Karpas-422 (cell line): ENCODE results near the gene GSDME. TPM values are rescaled to one million over a fixed set of nuclear protein-coding genes. Genes with fewer than 3 reads are reported as not detected.

ENCODE experiments used
- DNase-seq: peaks from one replicate; pipeline ENCODE4 v3.0.0-alpha.2; 2015
- H2AFZ ChIP-seq: fragments of 200-600 bp; sonication (generic); 2 replicates; pipeline ENCODE4 v1.6.1; 2014; ENCODE audit warnings: antibody characterized with exemption, low read length, mixed read lengths
- H3K27ac ChIP-seq: fragments of 200-600 bp; sonication (generic); 2 replicates; pipeline ENCODE4 v1.5.1; 2014; ENCODE audit warnings: mild to moderate bottlenecking, low read length, moderate library complexity
- H3K27me3 ChIP-seq: fragments of 200-600 bp; sonication (generic); 2 replicates; pipeline ENCODE4 v1.6.1; 2014; ENCODE audit warnings: low read length, mixed read lengths
- H3K36me3 ChIP-seq: fragments of 200-600 bp; sonication (generic); 2 replicates; pipeline ENCODE4 v1.6.1; 2014; ENCODE audit warnings: low read length, mixed read lengths; ENCODE audit not compliant: insufficient read depth
- H3K4me1 ChIP-seq: fragments of 200-600 bp; sonication (generic); 2 replicates; pipeline ENCODE4 v1.6.1; 2014; ENCODE audit warnings: mild to moderate bottlenecking, low read length, mixed read lengths
- H3K4me2 ChIP-seq: fragments of 200-600 bp; sonication (generic); 2 replicates; pipeline ENCODE4 v1.6.1; 2014; ENCODE audit warnings: low read length, low read depth, mild to moderate bottlenecking; ENCODE audit not compliant: poor library complexity, severe bottlenecking
- H3K4me3 ChIP-seq: fragments of 200-600 bp; sonication (generic); 2 replicates; pipeline ENCODE4 v1.5.1; 2014; ENCODE audit warnings: mild to moderate bottlenecking, antibody characterized with exemption, low read length, mixed read lengths
- H3K79me2 ChIP-seq: fragments of 200-600 bp; sonication (generic); 2 replicates; pipeline ENCODE4 v1.6.1; 2014; ENCODE audit warnings: mild to moderate bottlenecking, low read length, mixed read lengths
- H3K9ac ChIP-seq: fragments of 200-600 bp; sonication (generic); 2 replicates; pipeline ENCODE4 v1.6.0; 2014; ENCODE audit warnings: low read length
- H3K9me2 ChIP-seq: fragments of 200-600 bp; sonication (generic), shearing (Covaris generic); replicated peaks from 2 replicates; pipeline ENCODE4 v1.6.0; 2014; ENCODE audit warnings: mild to moderate bottlenecking, low read length, moderate library complexity; ENCODE audit not compliant: insufficient read depth
- H3K9me3 ChIP-seq: fragments of 300-700, 200-600 bp; sonication (generic); 2 replicates; pipeline ENCODE4 v1.6.1; 2014; ENCODE audit warnings: low read length, mixed read lengths
- H4K20me1 ChIP-seq: fragments of 200-600 bp; sonication (generic); 2 replicates; pipeline ENCODE4 v1.6.1; 2014; ENCODE audit warnings: mild to moderate bottlenecking, antibody characterized with exemption, low read length, low read depth; ENCODE audit not compliant: insufficient read depth
- total RNA-seq: library from RNA; depleted of rRNA; stranded (reverse); fragments of >200 nt; shearing (Covaris generic); gene quantifications from 2 replicates; pipeline ENCODE4 v1.2.3, GENCODE V29; 2014; ENCODE audit warnings: low replicate concordance

GSDME gene
- total RNA-seq, 1 experiment from 2014 or later = 6.0 TPM

GRCh38 chr7:24755541-24756407, 1.5 kb downstream of the GSDME start:
- Histone ChIP-seq H2AFZ (no peak overlapping the region), H3K9me3 (no peaks in the 10 kb centered on the region; the same call in 1 of the 2 replicates), H3K9ac (no peak overlapping the region), H3K4me3 (no peak overlapping the region), H3K4me1 (no peaks in the 10 kb centered on the region), H3K9me2 (no peaks in the 10 kb centered on the region), H3K79me2 (no peaks in the 10 kb centered on the region), H4K20me1 (no peaks in the 10 kb centered on the region), H3K36me3 (peaks cover 11% of the 10 kb centered on the region), H3K27me3 (no peaks in the 10 kb centered on the region), H3K27ac (no peak overlapping the region), H3K4me2 (no peak overlapping the region)
- no peak for DNase-seq

- no peak overlapping the region for H3K27ac ChIP-seq
- no peak overlapping the region for H3K4me2 ChIP-seq
- no peaks in the 10 kb centered on the region for H3K79me2 ChIP-seq
Observed at GRCh38 chr7:24754906-24755506, 2.3 kb downstream of the GSDME start.

GRCh38 chr7:24752073-24752800, 5.0 kb downstream of the GSDME start:
- DNase-seq = no peak
- no peak overlapping the region for H3K4me2 ChIP-seq
- H4K20me1 ChIP-seq = no peaks in the 10 kb centered on the region
- H3K9me3 ChIP-seq = no peaks in the 10 kb centered on the region
- no peak overlapping the region for H3K4me3 ChIP-seq
- H2AFZ ChIP-seq = no peak overlapping the region
- no peak overlapping the region for H3K9ac ChIP-seq
- no peaks in the 10 kb centered on the region for H3K27me3 ChIP-seq
- H3K36me3 ChIP-seq = no peaks in the 10 kb centered on the region
- no peak overlapping the region for H3K27ac ChIP-seq
- H3K9me2 ChIP-seq = no peaks in the 10 kb centered on the region
- no peaks in the 10 kb centered on the region for H3K4me1 ChIP-seq
- H3K79me2 ChIP-seq = no peaks in the 10 kb centered on the region

More at GRCh38 chr7:24754906-24755506, 2.3 kb downstream of the GSDME start:
- no peak overlapping the region for H2AFZ ChIP-seq
- H3K4me3 ChIP-seq = no peak overlapping the region
- H4K20me1 ChIP-seq = no peaks in the 10 kb centered on the region
- H3K27me3 ChIP-seq = no peaks in the 10 kb centered on the region
- peaks cover 4% of the 10 kb centered on the region; the same call in 1 of the 2 replicates for H3K36me3 ChIP-seq
- no peak overlapping the region for H3K9ac ChIP-seq
- no peaks in the 10 kb centered on the region for H3K9me2 ChIP-seq
- H3K4me1 ChIP-seq = no peaks in the 10 kb centered on the region
- DNase-seq = no peak
- no peaks in the 10 kb centered on the region for H3K9me3 ChIP-seq

- no peaks in the 10 kb centered on the region for H3K36me3 ChIP-seq
- no peak overlapping the region for H3K9ac ChIP-seq
- no peak overlapping the region for H3K4me3 ChIP-seq
- H4K20me1 ChIP-seq = no peaks in the 10 kb centered on the region
- no peaks in the 10 kb centered on the region for H3K79me2 ChIP-seq
- no peak overlapping the region for H3K4me2 ChIP-seq
- DNase-seq = no peak
- H3K9me2 ChIP-seq = no peaks in the 10 kb centered on the region
- H3K9me3 ChIP-seq = no peaks in the 10 kb centered on the region
- no peak overlapping the region for H2AFZ ChIP-seq
- H3K27me3 ChIP-seq = no peaks in the 10 kb centered on the region
- H3K4me1 ChIP-seq = no peaks in the 10 kb centered on the region
- no peak overlapping the region for H3K27ac ChIP-seq
Observed at GRCh38 chr7:24751484-24751883, 5.8 kb downstream of the GSDME start.

GRCh38 chr7:24750441-24751055, 6.7 kb downstream of the GSDME start:
- Histone ChIP-seq H4K20me1 (no peaks in the 10 kb centered on the region), H3K4me3 (no peak overlapping the region), H3K9me2 (no peaks in the 10 kb centered on the region), H3K79me2 (no peaks in the 10 kb centered on the region), H3K9ac (no peak overlapping the region), H3K9me3 (no peaks in the 10 kb centered on the region), H3K27me3 (no peaks in the 10 kb centered on the region), H3K4me2 (no peak overlapping the region), H3K36me3 (no peaks in the 10 kb centered on the region), H2AFZ (no peak overlapping the region), H3K27ac (no peak overlapping the region), H3K4me1 (no peaks in the 10 kb centered on the region)
- DNase-seq = no peak

- Histone ChIP-seq H3K79me2 (no peaks in the 10 kb centered on the region), H2AFZ (no peak overlapping the region), H3K27me3 (no peaks in the 10 kb centered on the region), H3K9ac (no peak overlapping the region), H3K36me3 (no peaks in the 10 kb centered on the region; the same call in 1 of the 2 replicates), H3K27ac (no peak overlapping the region), H3K9me2 (no peaks in the 10 kb centered on the region), H3K4me2 (no peak overlapping the region), H3K9me3 (no peaks in the 10 kb centered on the region), H3K4me3 (no peak overlapping the region), H4K20me1 (no peaks in the 10 kb centered on the region), H3K4me1 (no peaks in the 10 kb centered on the region)
- no peak for DNase-seq
Observed at GRCh38 chr7:24748521-24748920, 8.7 kb downstream of the GSDME start.

GRCh38 chr7:24745355-24745754, 11.9 kb downstream of the GSDME start:
- H2AFZ ChIP-seq = no peak overlapping the region
- no peaks in the 10 kb centered on the region for H4K20me1 ChIP-seq
- no peaks in the 10 kb centered on the region for H3K4me1 ChIP-seq
- no peaks in the 10 kb centered on the region for H3K9me3 ChIP-seq
- DNase-seq = no peak
- no peaks in the 10 kb centered on the region; the same call in 1 of the 2 replicates for H3K36me3 ChIP-seq
- H3K4me2 ChIP-seq = no peak overlapping the region
- no peak overlapping the region for H3K27ac ChIP-seq
- H3K79me2 ChIP-seq = no peaks in the 10 kb centered on the region
- H3K4me3 ChIP-seq = no peak overlapping the region
- H3K9ac ChIP-seq = no peak overlapping the region
- H3K9me2 ChIP-seq = no peaks in the 10 kb centered on the region
- H3K27me3 ChIP-seq = no peaks in the 10 kb centered on the region
